Measurements from ENCODE around the gene CCDC78.

Gene CCDC78

DNA sequence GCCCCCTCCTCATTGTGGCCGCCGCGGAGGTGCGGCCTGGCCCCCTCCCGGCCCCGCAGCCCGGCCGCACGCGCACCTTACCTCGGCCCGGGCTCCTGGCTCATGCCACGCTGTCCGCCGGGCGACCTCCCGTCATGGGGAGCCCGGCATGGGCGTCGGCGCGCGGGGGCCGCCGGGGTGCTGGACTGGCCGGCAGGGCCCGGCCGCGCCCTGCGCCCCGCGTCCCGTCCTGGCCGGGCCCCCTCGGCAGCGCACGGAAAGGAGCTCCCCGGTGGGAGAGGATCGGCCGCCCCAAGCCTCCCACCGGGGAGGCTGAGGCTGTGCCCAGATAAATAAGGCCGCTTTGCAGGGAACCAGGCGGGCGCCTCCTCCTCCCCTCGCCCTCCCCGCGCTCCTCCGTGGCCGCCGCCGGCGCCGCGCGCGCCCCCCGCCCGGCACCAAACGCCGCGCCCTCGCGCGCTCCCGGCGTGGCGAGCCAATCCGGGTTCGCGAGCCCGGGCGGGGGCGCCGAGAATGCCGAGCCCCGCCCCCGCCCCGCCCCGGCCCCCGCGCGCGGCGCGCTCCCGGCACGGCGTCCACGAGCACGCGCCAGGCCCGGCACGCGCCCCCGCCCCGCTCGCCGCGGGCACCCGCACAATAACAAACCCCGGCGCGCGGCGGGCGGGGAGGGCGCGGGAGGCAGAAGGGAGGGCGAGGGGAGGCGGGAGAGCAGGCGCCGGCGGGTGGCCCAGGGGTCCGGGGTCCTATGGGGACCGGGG, 20.6 kb downstream of the CCDC78 start, which contains the start of gene FBXL16:
Gene FBXL16, minus strand, starts transcription at position 371 of the 758 bp plus-strand sequence. CDS start 8,396 bp downstream, outside the sequence.
- H3K27me3 Mint-ChIP-seq, result peaks cover 87% of the 10 kb centered on the region
- no peak within 1 kb of the TSS for H3K27ac Mint-ChIP-seq
- no peaks in the 10 kb centered on the region for H3K36me3 Mint-ChIP-seq
- ATAC-seq, result no peak
- H3K4me3 Mint-ChIP-seq, result peak within 1 kb of the TSS; percentile 9
- H3K4me1 Mint-ChIP-seq, result peaks cover 12% of the 10 kb centered on the region
- no peaks in the 10 kb centered on the region for H3K9me3 Mint-ChIP-seq

DNA sequence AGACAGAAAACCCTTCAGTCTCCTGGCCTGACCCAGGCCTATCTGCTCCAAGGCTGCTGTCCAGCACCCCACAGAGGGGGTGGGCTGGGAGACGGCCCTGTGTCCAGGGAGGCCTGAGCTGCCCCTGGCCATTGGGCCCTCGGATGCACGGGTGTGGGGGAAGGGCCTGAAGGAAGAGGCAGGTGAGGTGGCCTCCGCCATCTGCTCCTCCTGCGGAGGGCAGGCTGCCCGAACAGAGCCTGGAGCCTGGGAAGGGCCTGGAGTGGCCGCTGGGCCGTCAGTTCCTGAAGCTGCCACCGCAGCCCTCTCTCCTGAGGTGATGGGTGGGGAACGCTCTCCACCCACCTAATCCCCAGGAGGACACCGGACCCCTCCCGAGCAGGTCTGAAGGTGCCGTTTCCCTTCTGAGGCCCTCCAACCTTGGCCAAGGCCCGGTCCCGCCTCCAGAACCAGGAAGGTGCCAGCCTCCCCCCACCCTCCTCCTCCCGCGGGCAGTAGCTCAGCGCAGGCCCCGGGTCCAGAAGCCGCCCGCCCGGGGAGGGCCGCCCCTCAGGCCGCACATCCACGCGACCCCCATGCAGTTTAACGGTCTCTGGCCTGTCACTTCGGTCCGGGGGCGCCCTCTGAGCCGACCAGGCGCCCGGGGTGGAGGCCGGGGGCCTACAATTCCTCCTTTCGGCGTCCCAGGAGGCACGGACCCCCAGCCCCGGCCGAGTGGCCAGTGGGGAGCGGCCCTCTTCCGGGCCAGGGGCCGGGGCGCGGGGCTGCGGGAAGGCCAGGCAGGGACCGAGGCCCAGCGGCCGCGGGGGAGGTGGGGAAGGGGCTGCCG, 21.5 kb downstream of the CCDC78 start:
- no peak overlapping the region for H3K4me3 Mint-ChIP-seq
- H3K9me3 Mint-ChIP-seq, result no peaks in the 10 kb centered on the region
- H3K36me3 Mint-ChIP-seq, result no peaks in the 10 kb centered on the region
- peaks cover 12% of the 10 kb centered on the region for H3K4me1 Mint-ChIP-seq
- H3K27ac Mint-ChIP-seq, result no peak overlapping the region
- no peak for ATAC-seq
- peaks cover 79% of the 10 kb centered on the region for H3K27me3 Mint-ChIP-seq

GRCh38 chr16:704047-704446, 22.2 kb downstream of the CCDC78 start:
- Mint-ChIP-seq H3K27me3 (peaks cover 72% of the 10 kb centered on the region), H3K27ac (no peak overlapping the region)
- ATAC-seq, result no peak

DNA sequence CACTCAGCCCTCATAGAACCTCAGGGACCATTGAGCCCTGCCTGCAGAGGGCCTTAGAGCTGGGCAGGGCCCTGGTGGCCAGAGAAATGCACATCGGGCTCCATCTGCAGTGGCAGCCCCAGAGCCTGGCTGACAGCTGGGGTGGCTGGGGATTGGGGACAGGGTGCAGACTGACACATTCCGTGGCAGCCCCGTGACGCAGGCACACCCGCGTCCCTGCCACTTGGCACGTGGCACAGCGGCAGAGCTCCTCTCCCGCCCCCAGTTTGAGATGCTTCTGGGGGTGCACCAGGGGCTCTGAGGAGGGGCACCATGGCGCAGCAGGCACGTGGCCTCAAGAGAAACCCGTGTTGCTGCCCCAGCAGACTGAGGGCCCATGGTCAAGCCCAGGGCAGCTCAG, 22.8 kb downstream of the CCDC78 start:
- no peak overlapping the region for H3K4me3 Mint-ChIP-seq
- peaks cover 72% of the 10 kb centered on the region for H3K27me3 Mint-ChIP-seq
- H3K27ac Mint-ChIP-seq, result no peak overlapping the region
- peaks cover 17% of the 10 kb centered on the region for H3K4me1 Mint-ChIP-seq
- ATAC-seq, result no peak
- no peaks in the 10 kb centered on the region for H3K9me3 Mint-ChIP-seq
- no peaks in the 10 kb centered on the region for H3K36me3 Mint-ChIP-seq

More at GRCh38 chr16:704047-704446, 22.2 kb downstream of the CCDC78 start:
- H3K9me3 Mint-ChIP-seq, result no peaks in the 10 kb centered on the region
- H3K4me3 Mint-ChIP-seq, result no peak overlapping the region
- peaks cover 17% of the 10 kb centered on the region for H3K4me1 Mint-ChIP-seq
- H3K36me3 Mint-ChIP-seq, result no peaks in the 10 kb centered on the region

DNA sequence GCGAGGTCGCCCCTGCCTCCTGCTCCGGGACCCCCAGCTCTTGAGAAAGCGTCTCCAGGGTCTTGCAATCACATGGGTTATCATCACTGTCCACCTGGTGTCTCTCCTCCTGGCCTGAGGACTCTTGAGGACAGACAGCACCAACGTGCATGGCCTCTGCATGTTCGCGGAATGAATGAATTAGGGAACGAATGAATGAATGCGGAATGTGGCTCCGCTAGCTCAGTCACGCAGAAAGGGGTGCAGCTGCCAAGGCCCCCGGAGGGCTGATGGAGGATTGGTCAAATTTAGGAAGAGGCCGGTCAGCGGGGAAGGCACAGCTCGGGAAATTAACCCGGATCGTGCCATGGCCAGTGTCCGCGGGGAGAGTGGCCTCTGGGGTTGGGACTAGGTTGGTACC, 23.9 kb downstream of the CCDC78 start:
- H3K36me3 Mint-ChIP-seq, result no peaks in the 10 kb centered on the region
- no peaks in the 10 kb centered on the region for H3K9me3 Mint-ChIP-seq
- no peak overlapping the region for H3K27ac Mint-ChIP-seq
- ATAC-seq, result no peak
- peaks cover 67% of the 10 kb centered on the region for H3K27me3 Mint-ChIP-seq
- peaks cover 17% of the 10 kb centered on the region for H3K4me1 Mint-ChIP-seq
- no peak overlapping the region for H3K4me3 Mint-ChIP-seq

DNA sequence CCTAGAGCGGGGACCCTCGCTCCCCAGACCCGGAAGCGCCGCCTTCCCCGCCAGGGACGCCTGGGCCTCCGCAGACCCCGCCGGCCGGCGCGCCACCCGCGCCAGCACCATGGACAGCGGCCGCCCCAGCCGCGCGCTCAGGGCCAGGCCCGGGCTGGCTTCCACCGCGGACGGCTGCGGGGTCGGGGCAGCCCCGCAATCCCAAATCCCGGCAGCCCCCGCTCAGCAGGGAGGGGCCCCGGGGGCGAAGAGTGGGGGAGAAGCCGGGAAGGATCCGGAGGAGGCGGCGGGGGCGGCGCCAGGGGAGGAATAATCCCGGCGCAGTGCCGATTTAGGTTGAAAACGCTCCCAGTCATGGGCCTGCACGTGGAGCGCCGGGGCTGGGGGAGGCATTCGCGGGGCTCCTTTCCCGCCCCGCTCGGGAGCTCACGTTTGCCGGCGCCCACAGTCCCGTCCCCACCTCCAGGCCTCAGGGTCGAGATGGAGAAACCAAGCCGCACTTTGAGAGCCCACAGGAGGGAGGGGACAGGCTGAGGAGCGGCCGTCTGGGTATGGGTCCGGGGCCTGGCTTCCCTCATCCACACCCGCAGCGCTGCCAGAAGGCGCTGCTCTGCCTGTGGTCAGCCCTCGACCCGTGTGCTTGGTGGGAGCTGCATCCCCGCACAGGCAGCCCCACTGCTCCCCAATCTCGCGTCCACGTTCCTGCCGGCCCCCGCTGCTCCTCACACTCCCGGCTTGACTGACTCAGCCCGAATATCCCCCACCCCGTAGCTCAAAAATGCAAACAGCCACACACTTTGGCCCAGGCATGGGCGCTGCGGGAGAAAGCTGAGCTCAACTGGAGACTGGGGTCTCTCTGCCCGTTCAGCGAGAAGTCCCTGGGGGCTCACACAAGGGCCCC, 25.3 kb downstream of the CCDC78 start:
- Mint-ChIP-seq H3K27me3 (peaks cover 65% of the 10 kb centered on the region), H3K4me3 (no peak overlapping the region), H3K4me1 (peaks cover 15% of the 10 kb centered on the region), H3K36me3 (no peaks in the 10 kb centered on the region), H3K27ac (no peak overlapping the region), H3K9me3 (no peaks in the 10 kb centered on the region)
- ATAC-seq, result no peak

DNA sequence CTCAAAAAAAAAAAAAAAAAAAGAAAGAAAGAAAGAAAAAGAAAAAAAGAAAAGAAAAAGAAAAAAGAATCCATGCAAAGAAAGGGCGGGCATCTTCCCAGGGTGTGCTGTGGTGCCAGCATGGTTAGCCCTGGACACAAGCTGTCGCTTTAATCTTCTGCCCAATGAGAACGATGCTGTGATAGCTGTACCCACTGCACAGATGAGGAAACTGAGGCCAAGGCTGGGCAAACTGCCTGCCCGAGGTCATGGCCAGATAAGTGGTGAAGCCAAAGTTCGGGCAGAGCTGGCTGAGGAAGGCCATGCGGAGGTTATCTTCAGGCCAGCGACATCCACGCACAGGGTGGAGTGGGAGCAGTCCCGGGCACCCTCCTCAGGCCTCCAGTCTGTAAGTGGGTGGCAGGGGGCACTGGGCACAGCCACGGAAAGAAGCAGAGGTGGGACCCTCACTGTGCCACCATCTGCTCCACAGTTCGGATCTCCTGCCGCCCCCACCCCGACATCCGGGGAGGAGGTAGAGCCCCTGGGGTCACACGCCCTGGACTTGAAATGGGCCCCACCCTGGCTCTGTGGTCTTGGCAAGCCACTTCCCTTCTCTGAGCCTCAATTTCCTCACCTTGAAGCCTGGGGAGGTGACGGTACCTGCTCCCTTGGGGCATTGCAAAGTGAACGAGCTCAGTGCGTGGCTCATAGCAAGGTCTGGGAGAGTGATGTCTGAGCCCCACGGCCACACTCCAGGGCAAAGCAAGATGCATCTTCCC, 27.2 kb downstream of the CCDC78 start:
- no peak for ATAC-seq
- no peak overlapping the region for H3K4me3 Mint-ChIP-seq
- H3K27ac Mint-ChIP-seq, result no peak overlapping the region

GRCh38 chr16:695355-696089, 30.7 kb downstream of the CCDC78 start:
- peak overlapping the region; percentile 44 for H3K27ac Mint-ChIP-seq
- peak; percentile 84 for ATAC-seq
- peaks cover 5% of the 10 kb centered on the region for H3K9me3 Mint-ChIP-seq

More for the DNA sequence above, 27.2 kb downstream of the CCDC78 start:
- H3K36me3 Mint-ChIP-seq, result no peaks in the 10 kb centered on the region
- peaks cover 28% of the 10 kb centered on the region for H3K4me1 Mint-ChIP-seq
- peaks cover 63% of the 10 kb centered on the region for H3K27me3 Mint-ChIP-seq
- no peaks in the 10 kb centered on the region for H3K9me3 Mint-ChIP-seq

DNA sequence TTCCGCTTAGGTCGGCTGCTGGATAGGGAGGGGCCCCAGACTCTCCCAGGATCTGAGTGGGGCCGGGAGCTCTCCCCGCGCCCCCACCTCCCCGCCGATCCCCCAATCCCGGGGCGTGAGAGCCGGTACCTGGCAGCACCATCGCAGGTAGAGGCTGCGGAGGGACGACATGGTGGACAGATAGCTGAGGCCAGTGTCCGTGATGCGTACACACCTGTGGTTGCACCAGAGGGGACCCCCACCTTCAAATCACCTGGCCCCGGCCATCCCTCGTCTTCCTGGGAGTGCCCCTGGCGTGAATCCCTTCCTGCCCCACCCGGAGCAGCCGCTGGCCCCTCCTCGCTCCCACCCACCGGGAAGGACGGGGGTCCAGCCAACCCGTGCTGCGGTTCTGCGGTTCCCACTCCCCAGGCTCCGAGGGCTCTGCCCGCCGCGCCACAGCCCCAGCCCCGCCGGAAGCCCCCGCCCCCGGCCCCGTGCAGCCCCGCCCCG, 31.3 kb downstream of the CCDC78 start:
- H3K36me3 Mint-ChIP-seq, result no peaks in the 10 kb centered on the region
- ATAC-seq, result no peak

More at GRCh38 chr16:695355-696089, 30.7 kb downstream of the CCDC78 start:
- peak overlapping the region; percentile 72 for H3K4me3 Mint-ChIP-seq
- H3K4me1 Mint-ChIP-seq, result peaks cover 36% of the 10 kb centered on the region
- H3K36me3 Mint-ChIP-seq, result no peaks in the 10 kb centered on the region
- peaks cover 41% of the 10 kb centered on the region for H3K27me3 Mint-ChIP-seq

DNA sequence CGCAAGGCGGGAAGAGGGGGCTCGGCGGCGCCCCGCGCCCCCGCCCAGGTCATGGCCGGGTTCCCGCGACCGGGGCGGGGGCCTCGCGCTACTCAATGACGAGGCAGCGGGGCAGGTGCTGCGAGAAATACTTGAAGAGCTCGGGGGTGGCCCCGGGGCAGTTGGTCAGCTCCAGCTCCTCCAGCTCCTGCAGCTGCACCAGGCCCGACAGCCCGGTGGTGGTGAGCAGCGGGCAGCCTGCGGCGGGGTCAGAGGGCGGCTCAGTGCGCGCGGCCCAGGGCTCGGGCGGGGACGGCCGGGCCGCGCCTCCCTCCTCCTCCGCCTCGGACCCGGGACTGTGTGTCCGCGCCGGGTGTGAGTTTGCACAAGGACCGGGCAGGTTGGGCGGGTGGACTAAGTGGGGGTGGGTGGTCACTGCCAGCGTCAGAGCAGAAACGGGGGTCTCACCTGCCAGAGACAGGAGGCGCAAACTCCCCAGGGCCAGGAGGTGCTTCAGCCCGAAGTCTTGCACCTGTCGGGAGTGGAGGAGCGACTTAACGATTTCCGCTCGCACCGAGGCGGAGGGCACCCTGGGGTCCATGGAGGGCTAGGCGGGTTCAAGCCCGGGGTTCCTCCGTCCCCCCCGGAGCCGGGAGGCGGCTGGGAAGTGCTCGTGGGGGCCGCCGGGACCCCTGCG, 31.9 kb downstream of the CCDC78 start:
- no peak for ATAC-seq
- Mint-ChIP-seq H3K36me3 (no peaks in the 10 kb centered on the region), H3K27me3 (peaks cover 41% of the 10 kb centered on the region), H3K27ac (no peak overlapping the region), H3K9me3 (peaks cover 5% of the 10 kb centered on the region), H3K4me1 (peaks cover 41% of the 10 kb centered on the region), H3K4me3 (peak overlapping the region; percentile 67)

More for the DNA sequence above, 31.3 kb downstream of the CCDC78 start:
- no peak overlapping the region for H3K27ac Mint-ChIP-seq
- peaks cover 41% of the 10 kb centered on the region for H3K27me3 Mint-ChIP-seq
- peak overlapping the region; percentile 38 for H3K4me3 Mint-ChIP-seq
- H3K9me3 Mint-ChIP-seq, result peaks cover 5% of the 10 kb centered on the region
- peaks cover 39% of the 10 kb centered on the region for H3K4me1 Mint-ChIP-seq

- Mint-ChIP-seq H3K9me3 (peaks cover 5% of the 10 kb centered on the region), H3K36me3 (no peaks in the 10 kb centered on the region), H3K27me3 (peaks cover 38% of the 10 kb centered on the region), H3K4me3 (peak overlapping the region; percentile 69), H3K27ac (no peak overlapping the region), H3K4me1 (peaks cover 44% of the 10 kb centered on the region)
- ATAC-seq, result peak; percentile 3
Observed at GRCh38 chr16:693766-694165, 32.5 kb downstream of the CCDC78 start.

DNA sequence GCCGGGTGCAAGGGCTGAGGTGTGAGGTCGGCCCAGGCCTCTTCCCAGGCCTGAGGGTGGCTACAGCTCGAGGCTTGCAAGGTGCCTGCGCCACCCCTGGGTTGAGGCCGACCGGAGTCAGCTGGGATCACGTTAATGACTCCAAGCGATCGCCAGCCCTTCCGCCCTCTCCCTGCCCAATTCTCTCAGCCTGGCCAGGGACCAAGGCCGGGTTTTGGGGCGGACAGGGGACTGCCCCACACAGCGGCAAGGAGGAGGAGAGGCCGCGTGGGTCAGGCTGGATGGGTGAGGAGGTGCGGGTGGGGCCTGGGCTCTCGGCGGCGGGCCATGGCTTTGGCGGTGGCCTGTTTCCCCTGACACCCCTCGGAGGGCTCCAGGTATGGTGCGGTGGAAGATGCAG, 32.9 kb downstream of the CCDC78 start:
- Mint-ChIP-seq H3K4me1 (peaks cover 48% of the 10 kb centered on the region), H3K27ac (no peak overlapping the region), H3K9me3 (peaks cover 5% of the 10 kb centered on the region), H3K36me3 (no peaks in the 10 kb centered on the region), H3K27me3 (peaks cover 34% of the 10 kb centered on the region), H3K4me3 (peak overlapping the region; percentile 69)
- no peak for ATAC-seq

Measured in stimulated activated memory B cell treated with anti-CD40 and anti-IgM and Interleukin-4, amounts not matched to agents 10 μg/mL and 1 μg/mL and 100 μg/mL, for 72 hours (primary cell).